HEK293T (cell line): ENCODE measurements around the gene SPATA6L.

ENCODE experiments used
- CTCF ChIA-PET: fragments of 350-600 bp; formaldehyde crosslinking; extraction: SDS; loops from one replicate; lab custom pipeline; 2021; ENCODE audit warnings: antibody characterized with exemption, inconsistent platforms; lab: Yijun Ruan, JAX
- POLR2A ChIA-PET: fragments of 350-600 bp; formaldehyde crosslinking; extraction: SDS; loops from one replicate; lab custom pipeline; 2020; ENCODE audit warnings: antibody characterized with exemption, inconsistent platforms; lab: Yijun Ruan, JAX
- DNase-seq: peaks from one replicate; pipeline ENCODE4 v3.0.0; 2012; ENCODE audit warnings: mixed read lengths; ENCODE audit errors: extremely low spot score
- ARNT ChIP-seq: fragments of 450-650 bp; IDR thresholded peaks from 2 replicates; pipeline ENCODE4 v1.6.1; 2017; ENCODE audit warnings: mild to moderate bottlenecking
- BHLHE40 ChIP-seq: fragments of 450-650 bp; IDR thresholded peaks from 2 replicates; pipeline ENCODE4 v1.6.1; 2016; ENCODE audit warnings: mild to moderate bottlenecking, moderate library complexity, borderline replicate concordance
- CTBP1 ChIP-seq: fragments of 450-650 bp; IDR thresholded peaks from 2 replicates; pipeline ENCODE4 v1.6.1; 2016; ENCODE audit warnings: borderline replicate concordance
- ELF4 ChIP-seq: fragments of 450-650 bp; IDR thresholded peaks from 2 replicates; pipeline ENCODE4 v1.6.1; 2017; ENCODE audit warnings: antibody characterized with exemption
- FOXA1 ChIP-seq: fragments of 450-650 bp; IDR thresholded peaks from 2 replicates; pipeline ENCODE4 v1.6.1; 2016; ENCODE audit warnings: mild to moderate bottlenecking
- FOXK2 ChIP-seq: fragments of 450-650 bp; IDR thresholded peaks from 2 replicates; pipeline ENCODE4 v1.6.1; 2016; ENCODE audit warnings: mild to moderate bottlenecking
- FOXM1 ChIP-seq: fragments of 450-650 bp; IDR thresholded peaks from 2 replicates; pipeline ENCODE4 v1.6.1; 2017; ENCODE audit warnings: mild to moderate bottlenecking, borderline replicate concordance
- HDGF ChIP-seq: fragments of 450-650 bp; IDR thresholded peaks from 2 replicates; pipeline ENCODE4 v1.6.1; 2017; ENCODE audit warnings: antibody characterized with exemption, borderline replicate concordance
- L3MBTL2 ChIP-seq: fragments of 450-650 bp; conservative IDR thresholded peaks from 2 replicates; pipeline ENCODE4 v1.6.1; 2016; ENCODE audit warnings: mild to moderate bottlenecking
- LEF1 ChIP-seq: fragments of 450-650 bp; IDR thresholded peaks from 2 replicates; pipeline ENCODE4 v1.6.1; 2017; ENCODE audit warnings: mild to moderate bottlenecking, borderline replicate concordance
- NFRKB ChIP-seq: fragments of 450-650 bp; IDR thresholded peaks from 2 replicates; pipeline ENCODE4 v1.6.1; 2016; ENCODE audit warnings: mild to moderate bottlenecking, moderate library complexity
- SP1 ChIP-seq: fragments of 450-650 bp; IDR thresholded peaks from 2 replicates; pipeline ENCODE4 v1.6.1; 2017
- SUZ12 ChIP-seq: fragments of 450-650 bp; IDR thresholded peaks from 2 replicates; pipeline ENCODE4 v1.6.1; 2016; ENCODE audit warnings: mild to moderate bottlenecking
- TARDBP ChIP-seq: fragments of 450-650 bp; IDR thresholded peaks from 2 replicates; pipeline ENCODE4 v1.6.1; 2016
- ZNF384 ChIP-seq: fragments of 450-650 bp; IDR thresholded peaks from 2 replicates; pipeline ENCODE4 v1.6.1; 2016
- TF ChIP-seq, protein P1 (sequence below): fragments of 450-650 bp; IDR thresholded peaks from 2 replicates; pipeline ENCODE4 v1.6.1; 2016

The SPATA6L gene

DNA sequence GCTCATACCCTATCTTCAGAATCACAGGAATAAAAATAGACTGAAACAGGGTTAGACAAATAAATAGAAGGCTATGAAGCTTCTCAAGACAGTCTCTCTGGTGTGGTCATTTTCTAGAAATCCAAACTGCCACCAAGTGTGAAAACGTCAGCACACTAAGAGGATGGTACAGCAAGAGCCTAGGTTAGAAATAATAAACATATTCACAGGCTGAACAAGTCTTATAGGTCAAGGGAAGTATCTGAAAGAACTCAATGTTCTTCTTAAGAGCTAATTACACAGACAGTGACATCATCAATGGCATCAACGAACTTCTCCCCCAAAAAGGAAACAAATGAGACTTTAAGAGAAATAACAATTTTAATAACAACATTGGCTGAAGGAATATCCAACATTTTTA lies 26.9 kb downstream of the SPATA6L start:
- CTCF ChIA-PET, result interaction anchor here (0.6 kb wide), 1 partner anchor 11 kb away, joined by 3 read pairs; no protein-coding TSS in a partner anchor
- TF ChIP-seq L3MBTL2 (no peak), SP1 (no peak), LEF1 (no peak), FOXK2 (no peak), ELF4 (no peak), CTBP1 (no peak), TARDBP (no peak), NFRKB (no peak)

DNA sequence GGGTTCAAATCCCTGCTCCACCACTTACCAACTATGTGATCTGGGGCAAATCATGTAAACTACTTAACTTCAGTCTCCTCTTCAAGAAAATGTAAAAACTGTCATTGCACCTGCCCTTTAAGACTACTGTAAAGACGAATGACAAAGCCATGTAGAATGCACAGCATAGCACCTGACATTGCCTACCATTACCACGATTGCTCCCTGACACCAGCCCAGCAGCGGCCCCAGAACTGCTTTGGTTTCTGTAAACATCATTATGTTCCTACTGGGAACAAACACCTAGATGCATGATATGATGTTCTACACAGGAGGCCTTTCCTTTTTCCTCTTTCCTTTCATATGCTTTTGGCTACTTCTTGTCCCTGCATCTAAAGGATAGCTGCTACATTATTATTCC lies 27.3 kb downstream of the SPATA6L start:
- no peak for TF ChIP-seq ZNF384
- TF ChIP-seq BHLHE40, result no peak
- TF ChIP-seq TARDBP, result no peak
- TF ChIP-seq L3MBTL2, result no peak
- no peak for TF ChIP-seq FOXK2
- TF ChIP-seq CTBP1, result no peak
- no peak for TF ChIP-seq FOXA1
- no peak for TF ChIP-seq LEF1
- TF ChIP-seq SUZ12, result no peak
- TF ChIP-seq FOXM1, result no peak
- TF ChIP-seq NFRKB, result no peak
- TF ChIP-seq, protein P1, sequence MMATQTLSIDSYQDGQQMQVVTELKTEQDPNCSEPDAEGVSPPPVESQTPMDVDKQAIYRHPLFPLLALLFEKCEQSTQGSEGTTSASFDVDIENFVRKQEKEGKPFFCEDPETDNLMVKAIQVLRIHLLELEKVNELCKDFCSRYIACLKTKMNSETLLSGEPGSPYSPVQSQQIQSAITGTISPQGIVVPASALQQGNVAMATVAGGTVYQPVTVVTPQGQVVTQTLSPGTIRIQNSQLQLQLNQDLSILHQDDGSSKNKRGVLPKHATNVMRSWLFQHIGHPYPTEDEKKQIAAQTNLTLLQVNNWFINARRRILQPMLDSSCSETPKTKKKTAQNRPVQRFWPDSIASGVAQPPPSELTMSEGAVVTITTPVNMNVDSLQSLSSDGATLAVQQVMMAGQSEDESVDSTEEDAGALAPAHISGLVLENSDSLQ, result no peak
- no peak for TF ChIP-seq ARNT
- no peak for TF ChIP-seq HDGF
- no peak for TF ChIP-seq SP1
- no peak for TF ChIP-seq ELF4
- DNase-seq, result no peak
- CTCF ChIA-PET, result interaction anchor here (0.6 kb wide), 1 partner anchor 12 kb away, joined by 3 read pairs; no protein-coding TSS in a partner anchor
- POLR2A ChIA-PET, result no interaction called here

More for the DNA sequence above, 26.9 kb downstream of the SPATA6L start:
- POLR2A ChIA-PET, result no interaction called here
- DNase-seq, result no peak

- TF ChIP-seq LEF1, result no peak
- no peak for TF ChIP-seq TARDBP
- no peak for TF ChIP-seq ZNF384
- TF ChIP-seq ELF4, result no peak
- TF ChIP-seq, protein P1, result no peak
- TF ChIP-seq HDGF, result no peak
- no peak for TF ChIP-seq FOXK2
- TF ChIP-seq CTBP1, result no peak
- TF ChIP-seq ARNT, result no peak
- no peak for TF ChIP-seq L3MBTL2
- no peak for TF ChIP-seq SUZ12
- TF ChIP-seq FOXA1, result no peak
- no peak for TF ChIP-seq BHLHE40
- no peak for TF ChIP-seq FOXM1
- no peak for TF ChIP-seq SP1
- no peak for TF ChIP-seq NFRKB
Measured at GRCh38 chr9:4630836-4631235, 35.4 kb downstream of the SPATA6L start.

GRCh38 chr9:4622016-4622415 lies 44.3 kb downstream of the SPATA6L start:
- POLR2A ChIA-PET, result no interaction called here
- DNase-seq, result no peak
- TF ChIP-seq CTBP1, result no peak
- CTCF ChIA-PET, result no interaction called here

More at GRCh38 chr9:4630836-4631235, 35.4 kb downstream of the SPATA6L start:
- no peak for DNase-seq
- ChIA-PET POLR2A (no interaction called here), CTCF (no interaction called here)

DNA sequence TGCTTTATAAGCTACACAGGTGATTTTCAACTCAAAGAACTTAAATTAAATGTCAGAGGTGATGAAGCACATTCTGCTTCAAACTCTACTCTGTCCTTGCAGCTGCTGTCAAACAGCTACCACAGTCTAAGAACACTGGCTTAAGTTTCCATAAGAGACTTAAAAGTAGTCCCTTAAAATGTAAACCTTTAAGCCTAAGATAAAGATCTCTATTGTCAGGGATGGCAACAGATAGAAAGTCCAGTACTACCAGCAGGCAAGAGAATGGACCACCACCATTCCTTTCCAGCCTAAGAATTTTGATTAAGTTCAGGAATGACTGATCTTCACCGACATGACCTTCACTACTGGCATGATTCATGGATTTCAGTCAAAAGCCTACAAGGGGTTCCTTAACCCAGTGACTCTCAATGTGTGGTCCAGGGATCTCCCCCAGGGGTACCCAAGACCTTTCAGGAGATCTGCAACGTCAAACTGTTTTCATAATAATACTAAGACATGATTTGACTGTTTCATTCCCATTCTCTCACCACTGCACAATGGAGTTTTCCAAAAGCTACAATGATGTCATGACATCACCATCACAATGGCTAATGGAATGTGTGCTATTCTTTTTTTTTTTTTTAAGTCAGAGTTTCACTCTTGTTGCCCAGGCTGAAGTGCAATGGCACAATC lies 45.3 kb downstream of the SPATA6L start:
- TF ChIP-seq FOXA1 (no peak), ZNF384 (no peak), CTBP1 (no peak), SP1 (no peak), FOXK2 (no peak), LEF1 (no peak), ARNT (no peak), SUZ12 (no peak), ELF4 (no peak), NFRKB (no peak), L3MBTL2 (no peak), FOXM1 (no peak), TARDBP (no peak)
- TF ChIP-seq, protein P1, result no peak
- no peak for DNase-seq
- ChIA-PET POLR2A (no interaction called here), CTCF (no interaction called here)

- POLR2A ChIA-PET, result no interaction called here
- CTCF ChIA-PET, result interaction anchor here (0.7 kb wide), 1 partner anchor 146 kb away, joined by 4 read pairs; no protein-coding TSS in a partner anchor
- no peak for DNase-seq
- no peak for TF ChIP-seq SP1
- no peak for TF ChIP-seq TARDBP
- no peak for TF ChIP-seq CTBP1
- TF ChIP-seq BHLHE40, result no peak
- TF ChIP-seq LEF1, result no peak
- TF ChIP-seq, protein P1, result no peak
- no peak for TF ChIP-seq FOXA1
- no peak for TF ChIP-seq NFRKB
- TF ChIP-seq ARNT, result no peak
- no peak for TF ChIP-seq L3MBTL2
- TF ChIP-seq ZNF384, result no peak
- TF ChIP-seq FOXM1, result no peak
- TF ChIP-seq SUZ12, result no peak
- no peak for TF ChIP-seq HDGF
- TF ChIP-seq FOXK2, result no peak
- no peak for TF ChIP-seq ELF4
Measured at GRCh38 chr9:4620057-4620765, 46.1 kb downstream of the SPATA6L start.
